ENCODE data around the gene ZNF2. TPM values are rescaled to one million over a fixed set of nuclear protein-coding genes. Genes with fewer than 3 reads are reported as not detected.
A peak's percentile ranks its signal among the peaks of the same experiment; 100 is the strongest.

Gene ZNF2
- total RNA-seq, 6 donors from 2014 or later, result 4.1 to 12.6 (median 4.5) TPM; not detected in 1

DNA sequence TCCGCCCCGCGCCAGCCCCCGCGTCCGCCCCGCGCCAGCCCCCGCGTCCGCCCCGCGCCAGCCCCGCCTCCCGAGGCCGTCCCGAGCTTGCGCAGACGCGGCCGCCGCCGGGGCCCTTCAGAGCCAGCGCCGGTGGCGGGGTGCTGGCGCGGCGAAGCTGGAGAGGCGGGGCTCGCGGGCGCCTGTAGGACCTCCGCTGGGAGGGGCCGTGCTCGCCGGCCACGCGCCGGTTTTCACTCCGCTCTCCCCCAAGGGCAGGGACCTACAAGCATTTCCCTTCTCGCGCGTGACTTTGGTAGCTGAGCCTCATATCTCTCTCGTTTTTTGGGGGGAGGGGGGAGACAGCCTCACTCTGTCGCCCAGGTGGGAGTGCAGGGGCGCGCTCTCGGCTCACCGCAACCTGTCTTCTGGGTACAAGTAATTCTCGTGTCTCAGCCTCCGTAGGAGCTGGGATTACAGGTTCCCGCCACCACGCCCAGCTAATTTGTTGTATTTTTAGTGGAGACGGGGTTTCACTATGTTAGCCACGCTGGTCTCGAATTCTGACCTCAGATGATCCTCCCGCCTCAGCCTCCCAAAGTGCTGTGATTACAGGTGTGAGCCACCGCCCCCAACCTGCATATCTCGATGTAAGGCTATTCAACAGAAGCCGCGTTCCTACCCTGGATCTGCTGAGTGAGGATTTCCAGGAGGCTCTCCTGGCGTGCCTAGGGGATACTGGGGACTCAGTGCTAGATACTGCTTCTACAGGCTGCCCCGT lies 5.7 kb upstream of the ZNF2 start, which contains the start of gene ZNF514:
Gene ZNF514, minus strand, starts transcription at position 159 of the 760 bp plus-strand sequence. CDS start 6,595 bp downstream, outside the sequence.
- peaks cover 0 to 7% (median 2%) of the 10 kb centered on the region in 4 donors for H3K9me3 ChIP-seq
- peaks cover 14 to 31% (median 15%) of the 10 kb centered on the region in 4 donors for H3K4me1 ChIP-seq
- ATAC-seq (ENCODE audit: low FRiP score in 2 of 2) (peak; percentile 80 to 97), DNase-seq (peak; percentile 84 to 97)
- H3K36me3 ChIP-seq, result peaks cover 0 to 12% (median 7%) of the 10 kb centered on the region in 4 donors
- H3K4me3 ChIP-seq, result peak within 1 kb of the TSS; percentile 54 to 87 (median 64)
- peak within 1 kb of the TSS; percentile 73 to 87 (median 78) for H3K27ac ChIP-seq
- TF ChIP-seq EP300 (IDR thresholded peaks at IDR 0.05), result no peak
- TF ChIP-seq POLR2AphosphoS5 (IDR thresholded peaks at IDR 0.05), result peak in 1 of 2 donors; percentile 7
- peak in 2 of 4 donors; percentile 12 to 27 for TF ChIP-seq POLR2A (IDR thresholded peaks at IDR 0.05)
- TF ChIP-seq, protein P1, sequence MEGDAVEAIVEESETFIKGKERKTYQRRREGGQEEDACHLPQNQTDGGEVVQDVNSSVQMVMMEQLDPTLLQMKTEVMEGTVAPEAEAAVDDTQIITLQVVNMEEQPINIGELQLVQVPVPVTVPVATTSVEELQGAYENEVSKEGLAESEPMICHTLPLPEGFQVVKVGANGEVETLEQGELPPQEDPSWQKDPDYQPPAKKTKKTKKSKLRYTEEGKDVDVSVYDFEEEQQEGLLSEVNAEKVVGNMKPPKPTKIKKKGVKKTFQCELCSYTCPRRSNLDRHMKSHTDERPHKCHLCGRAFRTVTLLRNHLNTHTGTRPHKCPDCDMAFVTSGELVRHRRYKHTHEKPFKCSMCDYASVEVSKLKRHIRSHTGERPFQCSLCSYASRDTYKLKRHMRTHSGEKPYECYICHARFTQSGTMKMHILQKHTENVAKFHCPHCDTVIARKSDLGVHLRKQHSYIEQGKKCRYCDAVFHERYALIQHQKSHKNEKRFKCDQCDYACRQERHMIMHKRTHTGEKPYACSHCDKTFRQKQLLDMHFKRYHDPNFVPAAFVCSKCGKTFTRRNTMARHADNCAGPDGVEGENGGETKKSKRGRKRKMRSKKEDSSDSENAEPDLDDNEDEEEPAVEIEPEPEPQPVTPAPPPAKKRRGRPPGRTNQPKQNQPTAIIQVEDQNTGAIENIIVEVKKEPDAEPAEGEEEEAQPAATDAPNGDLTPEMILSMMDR (IDR thresholded peaks at IDR 0.05), result no peak
- no peaks in the 10 kb centered on the region for H3K27me3 ChIP-seq
- WGBS, 2 donors, result 22 to 39% methylated on average over 19 to 30 of the region's 64 CpGs

DNA sequence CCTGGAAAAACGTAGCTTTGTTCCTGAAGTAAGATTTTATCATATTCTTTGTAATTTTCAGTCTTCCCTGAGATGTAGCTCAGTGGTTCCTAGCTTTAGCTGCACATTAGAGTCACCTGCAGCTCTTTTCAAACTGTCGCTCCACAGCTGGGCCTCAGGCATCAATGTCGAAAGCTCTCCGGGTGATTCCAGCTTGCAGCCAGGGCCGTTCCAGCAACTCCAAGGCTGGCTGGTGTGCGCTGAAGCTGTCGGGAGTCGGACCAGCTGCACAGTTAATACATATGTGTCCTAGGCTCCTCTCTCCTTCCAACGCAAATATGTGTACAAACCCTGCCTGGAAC lies 609 bp upstream of the ZNF2 start:
- no peaks in the 10 kb centered on the region for H3K9me3 ChIP-seq
- ATAC-seq (ENCODE audit: low FRiP score in 2 of 2), result no peak

DNA sequence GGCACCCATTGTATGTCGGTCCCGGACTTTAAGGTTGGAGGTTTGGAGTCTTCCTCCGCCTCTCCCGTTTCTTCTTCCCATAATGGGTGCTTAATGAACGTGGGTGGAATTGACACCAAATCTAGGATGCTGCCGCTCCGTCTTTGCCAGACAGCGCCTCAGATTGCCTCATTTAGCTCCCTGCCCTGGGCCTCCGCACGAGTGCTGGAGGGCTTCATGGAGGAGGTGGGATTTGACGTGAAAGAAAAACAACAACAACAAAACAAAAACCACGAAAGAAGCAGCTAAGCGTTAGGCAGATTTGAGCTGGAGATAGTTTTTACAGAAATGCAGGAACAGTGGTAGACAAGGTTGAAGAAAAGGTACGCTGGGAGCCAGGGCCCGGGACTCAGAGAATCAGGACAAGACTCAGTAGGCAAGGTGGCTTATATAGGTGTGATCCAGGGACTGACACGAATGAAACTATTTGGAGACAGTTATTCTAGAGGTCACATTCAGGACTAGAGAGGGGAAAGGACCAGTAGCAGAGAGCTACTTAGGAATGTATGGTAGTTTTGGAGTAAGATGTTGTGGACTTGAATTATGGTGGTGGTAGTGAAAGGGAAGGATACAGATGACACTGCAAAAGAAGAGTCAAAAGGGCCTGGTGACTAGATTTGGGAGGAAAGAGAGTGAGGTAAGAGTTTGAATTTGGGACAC lies 605 bp downstream of the ZNF2 start:
- Histone ChIP-seq H3K36me3 (no peaks in the 10 kb centered on the region), H3K27ac (peak overlapping the region; percentile 90 to 96 (median 93)), H3K9me3 (no peaks in the 10 kb centered on the region), H3K27me3 (no peaks in the 10 kb centered on the region), H3K4me1 (peaks cover 12 to 24% (median 17%) of the 10 kb centered on the region in 4 donors), H3K4me3 (peak overlapping the region; percentile 47 to 94 (median 83))
- no peak for DNase-seq
- TF ChIP-seq, protein P1 (IDR thresholded peaks at IDR 0.05), result no peak
- TF ChIP-seq EP300 (IDR thresholded peaks at IDR 0.05), result no peak
- no peak for TF ChIP-seq POLR2A (IDR thresholded peaks at IDR 0.05)
- TF ChIP-seq POLR2AphosphoS5 (IDR thresholded peaks at IDR 0.05), result no peak
- peak in 1 of 2 donors; percentile 7 for ATAC-seq (ENCODE audit: low FRiP score in 2 of 2)
- 8 to 10% methylated on average over 12 to 16 of the region's 16 CpGs for WGBS, 2 donors

More for the DNA sequence above, 609 bp upstream of the ZNF2 start:
- Histone ChIP-seq H3K4me1 (peaks cover 12 to 27% (median 17%) of the 10 kb centered on the region in 4 donors), H3K4me3 (peak overlapping the region; percentile 49 to 94 (median 83)), H3K27me3 (no peaks in the 10 kb centered on the region), H3K27ac (peak overlapping the region; percentile 90 to 96 (median 93)), H3K36me3 (no peaks in the 10 kb centered on the region)
- no peak for DNase-seq
- no peak for TF ChIP-seq POLR2A (IDR thresholded peaks at IDR 0.05)
- TF ChIP-seq, protein P1 (IDR thresholded peaks at IDR 0.05), result no peak
- no peak for TF ChIP-seq POLR2AphosphoS5 (IDR thresholded peaks at IDR 0.05)
- TF ChIP-seq EP300 (IDR thresholded peaks at IDR 0.05), result no peak
- WGBS, 2 donors, result 1 to 2% methylated on average over 7 to 9 of the region's 9 CpGs

DNA sequence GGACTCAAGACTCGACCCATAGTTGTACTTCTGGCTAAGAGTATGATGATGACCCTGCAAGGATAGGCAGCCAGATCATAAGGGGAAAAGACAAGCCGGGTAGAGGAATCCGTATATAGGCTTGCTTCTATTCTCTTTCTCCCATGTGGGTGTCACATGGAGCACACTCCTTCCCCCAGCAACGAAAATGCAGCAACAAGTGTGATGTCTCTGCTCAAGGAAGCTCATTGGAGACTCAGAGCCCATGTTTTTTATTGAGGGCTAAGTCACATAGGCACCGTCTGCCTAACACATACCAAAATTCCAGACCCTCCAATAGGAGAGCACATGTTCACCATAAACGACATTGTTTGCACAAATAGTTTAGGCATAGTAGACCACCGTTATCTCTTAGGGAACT lies 6.3 kb downstream of the ZNF2 start:
- Histone ChIP-seq H3K4me1 (peaks cover 0 to 1% (median under 1%) of the 10 kb centered on the region in 4 donors), H3K4me3 (no peak overlapping the region), H3K27ac (no peak overlapping the region), H3K36me3 (peaks cover 0 to 4% (median under 1%) of the 10 kb centered on the region in 4 donors), H3K27me3 (no peaks in the 10 kb centered on the region), H3K9me3 (no peaks in the 10 kb centered on the region)
- 82 to 83% methylated on average over 7 of the region's 7 CpGs for WGBS, 2 donors
- no peak for ATAC-seq (ENCODE audit: low FRiP score in 2 of 2)
- no peak for DNase-seq
- TF ChIP-seq, protein P1 (IDR thresholded peaks at IDR 0.05), result no peak
- no peak for TF ChIP-seq EP300 (IDR thresholded peaks at IDR 0.05)
- TF ChIP-seq POLR2AphosphoS5 (IDR thresholded peaks at IDR 0.05), result no peak
- no peak for TF ChIP-seq POLR2A (IDR thresholded peaks at IDR 0.05)
